ENCODE results near the gene INS.
A peak's percentile ranks its signal among the peaks of the same experiment; 100 is the strongest.

Gene INS

DNA sequence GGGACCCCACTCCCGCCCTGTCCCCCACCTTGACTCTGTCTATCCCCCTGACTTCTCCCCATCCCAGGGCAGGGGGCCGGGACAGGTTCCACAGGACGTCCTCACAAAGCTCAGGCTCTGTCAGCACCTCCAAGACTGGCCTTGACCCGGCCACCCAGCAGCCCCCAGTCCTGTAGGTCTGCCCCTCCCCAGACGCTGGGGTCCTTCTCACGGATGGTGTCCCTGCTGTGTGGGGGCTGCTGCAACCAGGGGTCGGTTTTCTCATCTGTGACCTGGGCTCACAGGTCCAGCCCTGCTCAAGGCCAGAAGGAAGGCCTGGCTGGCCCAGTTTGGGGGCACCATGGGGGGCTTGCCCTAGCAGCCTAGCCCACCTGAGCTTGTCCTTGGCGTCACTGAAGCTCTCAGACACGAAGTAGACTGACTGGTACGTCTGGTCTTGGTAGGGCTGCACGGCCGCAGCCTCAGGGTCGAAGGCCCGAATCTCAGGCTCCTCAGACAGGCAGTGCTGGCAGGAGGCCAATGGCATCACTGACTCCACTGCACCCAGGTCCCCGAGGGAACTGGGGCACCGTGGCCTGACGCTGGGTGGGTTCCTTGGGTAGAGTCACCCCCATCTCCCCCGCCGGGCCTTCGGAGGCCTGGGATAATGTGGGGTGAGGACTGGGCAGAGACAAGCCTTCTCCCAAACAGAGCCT is 4.0 kb upstream of the INS start:
- no peak for DNase-seq (ENCODE audit: low spot score)

DNA sequence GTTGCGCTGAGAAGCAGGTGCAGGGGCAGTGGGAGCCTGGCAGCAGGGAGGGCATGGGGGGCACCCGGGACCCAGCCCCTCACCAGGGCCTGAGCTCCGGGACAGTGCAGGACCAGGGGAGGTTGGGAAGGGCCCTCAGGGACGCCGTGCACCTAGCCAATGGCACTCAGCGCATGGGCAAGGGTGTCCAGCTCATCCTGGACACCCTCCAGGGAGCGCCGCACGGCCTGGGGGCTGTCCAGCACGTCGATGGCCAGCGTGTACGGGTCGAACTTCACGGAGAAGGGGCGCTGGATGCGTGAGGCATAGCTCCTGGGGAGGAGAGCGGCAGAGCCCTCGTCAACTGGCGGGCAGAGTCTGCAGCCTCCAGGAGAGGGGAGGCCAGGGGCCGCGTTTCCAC is 3.1 kb upstream of the INS start:
- no peak for DNase-seq (ENCODE audit: low spot score)

DNA sequence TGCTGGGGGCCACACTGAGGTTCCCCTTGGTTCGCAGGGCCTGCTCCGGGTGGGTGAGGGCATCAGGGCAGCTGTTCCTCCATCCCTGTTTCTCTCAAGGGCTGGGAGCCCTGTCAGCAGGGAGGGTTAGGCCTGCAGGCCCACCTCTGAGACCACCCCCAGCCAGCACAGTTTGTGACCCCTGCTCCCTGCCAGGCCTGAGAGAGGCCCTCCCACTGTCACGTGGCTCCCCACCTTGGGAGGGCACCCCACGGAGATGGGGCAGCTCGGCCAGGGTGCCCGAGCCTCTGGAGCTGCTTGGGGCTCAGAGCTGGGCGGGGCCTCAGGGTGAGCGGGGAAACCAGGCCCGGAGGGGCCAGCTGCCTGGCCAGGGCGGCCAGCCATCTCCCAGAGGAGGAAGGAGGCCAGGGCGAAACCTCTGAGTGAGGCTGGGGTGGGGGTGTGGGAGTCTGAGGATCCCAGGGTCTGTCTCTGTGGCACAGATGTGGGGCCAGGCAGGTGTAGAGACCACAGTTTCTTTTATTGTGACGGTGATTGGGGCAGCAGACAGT is 2.5 kb upstream of the INS start:
- no peak for DNase-seq (ENCODE audit: low spot score)

DNA sequence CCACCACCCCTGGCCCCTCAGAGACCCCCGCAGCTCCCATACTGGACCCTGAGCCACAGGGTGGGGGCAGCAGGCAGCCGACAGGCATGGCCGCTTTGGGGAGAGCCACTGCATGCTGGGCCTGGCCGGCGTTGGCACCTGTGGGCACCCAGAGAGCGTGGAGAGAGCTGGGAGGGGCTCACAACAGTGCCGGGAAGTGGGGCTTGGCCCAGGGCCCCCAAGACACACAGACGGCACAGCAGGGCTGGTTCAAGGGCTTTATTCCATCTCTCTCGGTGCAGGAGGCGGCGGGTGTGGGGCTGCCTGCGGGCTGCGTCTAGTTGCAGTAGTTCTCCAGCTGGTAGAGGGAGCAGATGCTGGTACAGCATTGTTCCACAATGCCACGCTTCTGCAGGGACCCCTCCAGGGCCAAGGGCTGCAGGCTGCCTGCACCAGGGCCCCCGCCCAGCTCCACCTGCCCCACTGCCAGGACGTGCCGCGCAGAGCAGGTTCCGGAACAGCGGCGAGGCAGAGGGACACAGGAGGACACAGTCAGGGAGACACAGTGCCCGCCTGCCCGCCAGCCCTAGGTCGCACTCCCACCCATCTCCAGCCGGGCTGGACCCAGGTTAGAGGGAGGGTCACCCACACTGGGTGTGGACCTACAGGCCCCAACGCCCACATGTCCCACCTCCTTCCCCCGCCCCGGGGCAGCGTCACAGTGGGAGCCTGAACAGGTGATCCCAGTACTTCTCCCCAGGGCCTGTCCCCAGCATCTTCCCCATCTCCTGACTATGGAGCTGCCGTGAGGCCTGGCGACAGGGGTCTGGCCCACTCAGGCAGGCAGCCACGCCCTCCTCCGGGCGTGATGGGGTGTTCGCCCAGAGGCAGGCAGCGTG is 1.2 kb downstream of the INS start:
- no peak for DNase-seq (ENCODE audit: low spot score)

DNA sequence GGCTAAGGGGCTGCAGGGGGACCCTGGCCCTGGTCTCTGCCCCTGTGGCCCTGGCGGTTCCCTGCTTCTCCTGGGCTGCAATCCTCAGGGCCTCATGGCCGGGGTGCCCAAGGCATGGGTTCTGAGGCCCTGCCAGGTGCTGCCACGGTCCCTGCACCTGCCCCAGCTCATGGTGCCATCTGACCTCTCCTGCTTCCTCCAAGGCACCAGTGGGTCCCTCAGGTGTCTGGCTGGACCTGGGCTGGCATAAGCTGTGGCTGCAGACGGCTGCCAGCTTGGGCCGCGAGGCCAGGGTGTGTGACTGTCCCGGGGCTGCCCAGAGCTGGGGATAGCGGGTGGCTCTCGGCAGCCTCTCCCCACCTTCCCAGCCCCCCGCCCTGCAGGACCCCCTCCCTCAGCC is 2.0 kb downstream of the INS start:
- DNase-seq (ENCODE audit: low spot score) = no peak

DNA sequence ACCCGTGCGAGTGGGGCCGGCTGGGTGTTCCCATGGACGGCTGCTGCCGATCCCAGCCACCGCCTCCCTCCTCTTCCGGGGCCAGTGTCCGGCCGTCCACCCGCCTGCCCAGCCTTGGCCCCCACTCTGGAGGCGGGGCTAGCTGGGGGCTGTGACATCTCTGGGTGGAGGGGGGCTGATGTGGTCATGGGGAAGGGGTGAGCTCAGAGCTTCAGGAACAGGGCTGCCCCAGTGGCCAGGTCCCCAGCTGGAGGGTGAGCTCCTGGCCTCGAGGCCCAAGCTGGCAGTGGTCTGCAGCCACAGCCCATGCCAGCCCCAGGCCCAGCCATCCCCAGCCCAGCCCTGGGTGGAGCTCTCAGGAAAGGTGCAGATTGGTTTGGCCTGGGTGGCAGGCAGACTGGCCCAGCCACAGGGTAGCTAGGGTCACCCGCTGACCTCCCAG is 2.7 kb downstream of the INS start:
- no peak for DNase-seq (ENCODE audit: low spot score)

DNA sequence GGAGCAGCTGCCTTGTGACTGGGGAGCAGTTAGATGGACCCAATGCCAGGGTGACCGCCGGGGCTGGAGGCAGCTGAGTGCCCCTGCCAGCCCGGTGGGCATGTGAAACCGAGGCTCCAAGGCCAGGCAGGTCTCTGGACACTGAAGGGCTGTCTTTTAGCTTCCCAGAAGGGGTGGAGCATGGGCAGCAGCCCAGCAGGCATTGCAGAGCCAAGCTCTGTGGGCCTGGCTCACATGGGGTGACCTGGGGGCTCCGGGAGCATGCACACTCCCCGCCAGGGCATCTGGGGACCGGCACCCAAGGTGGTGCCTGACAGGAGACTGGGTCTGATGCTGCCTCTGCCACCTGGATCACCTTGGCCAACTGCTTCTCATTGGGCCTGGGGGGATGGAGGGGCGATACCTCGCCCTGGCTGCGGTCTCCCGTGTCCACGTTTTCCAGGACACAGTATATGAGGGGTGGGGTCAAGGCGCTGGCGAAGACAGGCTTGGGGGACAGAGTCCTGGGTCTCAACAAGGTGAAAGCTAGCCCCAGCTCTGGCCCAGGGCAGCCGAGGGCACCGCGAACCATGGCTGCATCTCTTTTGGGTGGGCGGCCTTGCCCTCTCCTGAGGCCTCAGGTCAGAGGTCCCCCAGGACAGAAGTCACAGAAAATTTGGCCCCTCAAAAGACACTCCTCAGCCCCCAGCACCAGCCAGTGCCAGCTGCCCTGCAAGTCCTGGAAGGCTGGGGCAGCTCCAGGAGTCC is 3.5 kb downstream of the INS start:
- DNase-seq (ENCODE audit: low spot score) = no peak

DNA sequence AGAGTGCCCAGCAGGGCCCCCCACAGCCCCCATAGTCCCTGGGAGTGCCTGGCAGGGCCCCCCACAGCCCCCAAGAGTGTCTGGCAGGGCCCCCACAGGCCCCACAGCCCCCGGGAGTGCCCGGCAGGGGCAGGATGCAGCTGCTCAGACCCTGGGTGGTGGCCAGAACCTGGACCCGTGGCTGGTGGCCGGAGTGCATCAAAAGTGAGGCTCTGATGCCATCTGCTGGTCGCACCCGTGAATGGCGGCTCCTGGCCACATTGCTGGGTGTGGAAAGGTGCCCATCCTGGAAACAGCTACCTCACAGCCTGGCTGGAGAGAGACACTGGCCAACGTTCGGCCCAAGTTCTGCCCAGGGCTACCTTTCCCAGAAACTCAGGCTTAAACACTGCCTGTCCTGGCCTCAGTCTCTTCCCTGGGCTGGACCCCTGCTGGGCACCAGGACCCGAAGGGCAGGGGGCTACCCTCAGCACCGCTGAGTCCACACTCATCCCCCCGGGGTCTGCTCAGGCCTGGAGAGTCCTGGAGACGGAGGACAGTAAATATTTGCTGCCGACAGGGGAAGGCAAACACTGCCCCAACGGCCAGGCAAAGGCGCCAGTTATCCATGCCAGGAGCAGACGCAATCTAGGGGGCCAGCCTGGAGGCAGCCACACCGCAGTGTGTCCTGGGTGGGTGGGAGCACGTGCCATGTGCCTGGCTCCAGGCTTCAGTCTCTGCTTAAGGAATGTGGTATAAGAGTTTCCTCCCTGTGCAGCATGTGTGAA is 4.4 kb downstream of the INS start:
- peak; percentile 92 for DNase-seq (ENCODE audit: low spot score)

DNA sequence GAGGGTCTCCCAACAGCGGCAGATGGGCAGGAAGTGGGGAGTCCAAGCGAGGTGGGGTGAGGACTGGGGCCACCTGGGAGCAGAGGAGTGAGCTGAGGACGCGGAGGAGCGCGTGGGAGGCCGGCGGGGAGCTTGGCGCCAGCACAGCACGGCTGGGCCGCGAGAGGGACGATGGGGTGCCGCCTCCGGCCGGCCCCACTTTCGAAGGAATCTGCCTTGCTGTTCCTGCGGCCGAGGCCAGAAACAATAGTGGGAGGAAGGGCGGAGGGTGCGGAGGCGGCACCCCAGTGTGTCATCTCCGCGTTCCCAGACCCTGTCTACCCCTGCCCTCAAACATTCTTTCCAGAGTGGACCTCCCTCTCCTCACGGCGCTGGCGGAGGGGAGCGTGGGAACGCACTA is 5.5 kb downstream of the INS start:
- DNase-seq (ENCODE audit: low spot score) = no peak

DNA sequence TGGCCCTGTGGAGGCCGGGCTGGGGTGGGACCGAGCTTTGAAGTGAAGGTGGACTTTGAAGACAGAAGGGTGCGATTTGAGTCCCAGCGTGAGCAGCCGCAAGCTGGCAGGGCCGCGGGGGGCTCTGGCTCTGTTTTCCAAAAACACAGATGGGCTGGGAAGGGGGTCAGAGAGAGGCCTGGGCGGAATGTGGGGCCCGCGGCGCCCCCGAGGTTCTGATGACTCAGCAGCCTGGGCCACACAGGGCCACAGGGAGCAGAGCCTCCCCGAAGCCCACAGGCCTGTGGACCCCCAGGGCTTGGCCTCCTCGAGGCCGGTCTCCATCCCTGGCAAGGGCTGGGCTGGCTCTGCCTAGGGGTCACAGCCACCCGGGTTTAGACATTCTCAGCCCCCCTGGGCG is 6.1 kb downstream of the INS start:
- no peak for DNase-seq (ENCODE audit: low spot score)

DNA sequence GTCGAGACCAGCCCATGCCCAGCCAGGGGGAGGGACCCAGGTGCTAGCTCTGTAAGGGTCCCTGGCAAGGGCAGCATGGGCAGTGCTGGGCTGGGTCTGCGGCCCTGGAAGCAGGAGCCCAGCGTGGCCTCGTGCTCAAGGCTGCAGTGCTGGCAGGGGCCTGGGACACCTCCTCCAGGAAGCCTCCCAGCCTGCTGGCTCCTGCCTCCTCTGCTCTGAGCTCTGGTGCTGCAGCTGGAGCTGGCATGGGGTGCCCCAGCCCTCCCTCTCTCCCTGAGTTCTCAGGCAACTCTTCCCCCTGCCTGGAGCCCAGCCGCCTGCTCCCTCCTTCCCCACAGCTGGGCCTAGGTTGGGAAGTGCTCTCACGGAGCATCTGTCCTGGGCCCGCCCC is 6.8 kb downstream of the INS start:
- no peak for DNase-seq (ENCODE audit: low spot score)

DNA sequence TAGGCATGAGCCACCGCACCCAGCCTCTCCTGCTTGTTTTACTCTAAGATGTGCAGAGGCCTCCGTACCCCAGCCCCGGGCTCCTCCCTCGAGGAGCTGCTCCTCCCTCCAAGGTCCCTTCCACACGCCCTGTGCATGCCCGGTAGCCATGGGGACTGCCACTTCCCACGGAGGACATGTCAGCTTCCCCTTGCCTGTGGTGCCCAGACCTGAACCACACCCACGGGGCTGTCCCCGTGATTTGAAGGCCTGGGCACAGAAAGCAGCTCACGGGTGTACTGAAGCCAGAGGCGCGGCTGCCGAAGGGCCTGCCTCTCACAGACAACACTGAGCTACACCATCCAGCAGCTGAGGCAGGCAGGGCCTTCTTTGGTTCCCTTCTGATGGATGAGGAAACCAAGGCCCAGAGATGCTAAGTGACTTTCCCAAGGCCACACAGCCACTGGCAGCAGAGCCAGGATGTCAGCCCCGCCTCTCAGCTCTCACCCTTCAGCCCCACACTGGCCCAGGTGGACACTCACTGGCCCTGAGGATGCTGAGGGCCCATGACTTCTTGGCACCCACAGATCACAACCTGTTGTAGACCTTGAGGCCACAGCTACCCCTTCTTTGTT is 7.3 kb downstream of the INS start:
- DNase-seq (ENCODE audit: low spot score) = no peak

DNA sequence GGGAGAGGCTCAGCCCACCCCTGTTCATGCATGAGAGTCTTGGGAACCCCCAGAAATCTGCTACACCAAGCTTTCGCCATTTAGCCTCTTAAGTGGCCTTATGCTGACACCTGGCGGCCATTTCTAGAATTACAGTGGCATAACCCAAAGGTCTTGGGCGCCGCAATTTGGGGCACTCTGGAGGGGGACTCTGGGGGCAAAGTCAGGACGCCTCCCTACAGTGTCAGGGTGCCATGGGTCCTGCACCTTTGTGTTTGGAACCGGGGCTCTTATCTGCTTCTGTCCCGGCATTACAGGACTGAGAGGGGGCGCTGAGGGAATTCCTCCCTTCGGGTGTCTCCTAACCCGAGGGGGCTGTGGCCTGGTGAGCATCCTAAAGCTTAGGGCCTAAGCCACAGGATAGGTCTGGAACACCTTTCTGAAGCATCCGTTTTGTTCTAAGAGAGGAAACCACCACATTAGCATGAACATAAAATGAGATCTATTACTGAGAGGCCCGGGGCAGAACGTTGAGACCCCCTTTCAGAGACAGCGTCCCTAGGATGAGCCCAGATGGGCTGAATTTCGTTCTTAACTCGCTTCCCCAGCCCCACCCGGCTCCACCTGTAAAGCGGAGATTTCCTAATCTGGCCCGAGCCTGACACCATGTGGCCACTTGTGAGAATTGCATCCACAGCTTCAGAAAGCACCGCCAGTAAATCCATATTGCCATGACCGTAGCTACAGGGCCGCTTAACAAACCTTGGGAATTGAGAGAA is 9.3 kb downstream of the INS start:
- peak; percentile 88 for DNase-seq (ENCODE audit: low spot score)

DNA sequence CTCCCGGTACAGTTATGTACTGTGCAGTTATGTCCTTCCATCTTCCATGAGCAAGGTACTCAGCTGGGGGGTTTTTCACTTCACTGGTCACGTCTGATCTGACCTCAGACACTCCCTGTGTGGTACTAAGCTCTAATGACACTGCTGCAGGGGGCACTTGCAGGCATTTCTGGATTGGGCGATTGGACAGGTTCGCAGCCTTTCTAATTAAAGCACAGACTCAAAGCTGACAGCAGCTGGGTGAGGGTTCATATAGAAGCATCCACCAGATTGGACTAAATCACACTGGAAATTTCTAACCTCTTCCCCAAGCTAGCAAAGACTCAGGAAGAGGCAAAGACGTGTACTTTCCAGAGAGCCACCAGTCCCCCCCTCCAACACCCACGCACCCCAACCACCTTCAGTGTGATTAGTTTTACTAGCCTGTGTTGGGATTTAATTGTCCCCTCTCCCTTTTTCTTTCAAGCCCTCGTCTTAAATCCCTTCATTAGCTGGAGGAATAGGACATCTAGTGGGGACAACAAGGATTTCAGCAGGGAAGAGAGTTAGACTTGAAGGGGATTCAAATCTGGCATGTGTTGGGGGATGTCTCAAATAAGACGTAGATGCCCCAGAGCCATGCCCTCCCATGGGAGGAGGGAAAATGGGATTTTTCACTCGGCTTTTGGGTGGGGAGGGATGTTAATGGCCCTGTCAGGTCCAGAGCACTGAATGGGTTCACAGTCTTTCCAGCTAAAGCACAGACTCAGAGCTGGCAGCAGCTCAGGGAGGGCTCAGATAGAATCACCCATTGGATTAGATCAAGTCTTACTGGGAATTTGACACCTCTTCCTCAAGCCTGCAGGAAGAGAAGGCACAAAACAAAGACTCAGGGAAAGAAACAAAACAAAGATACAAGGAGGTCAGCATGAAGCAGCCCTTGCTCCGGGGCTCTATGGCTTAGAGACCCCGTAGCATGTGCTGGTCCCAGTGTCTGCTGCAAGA is 10.9 kb downstream of the INS start:
- no peak for DNase-seq (ENCODE audit: low spot score)

DNA sequence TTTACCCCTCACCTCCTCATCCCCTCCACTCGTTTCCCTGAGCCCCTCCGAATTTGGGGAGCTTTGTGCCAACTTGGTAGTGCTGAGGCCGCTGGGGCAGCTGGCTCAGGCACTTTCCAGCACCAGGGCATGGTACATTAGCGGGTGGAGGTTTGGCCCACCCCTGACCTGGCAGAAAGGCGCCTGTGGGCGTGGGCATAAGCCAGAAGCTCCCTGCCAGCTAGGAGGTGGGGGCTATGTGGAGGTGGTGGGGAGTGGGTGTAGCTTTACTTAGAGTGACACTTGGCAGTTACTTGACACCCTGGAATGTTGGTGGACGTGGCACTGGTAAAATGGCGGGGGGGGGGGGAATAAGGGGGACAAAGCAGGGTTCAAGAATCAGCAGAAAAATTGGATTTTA is 11.5 kb downstream of the INS start:
- DNase-seq (ENCODE audit: low spot score) = no peak

DNA sequence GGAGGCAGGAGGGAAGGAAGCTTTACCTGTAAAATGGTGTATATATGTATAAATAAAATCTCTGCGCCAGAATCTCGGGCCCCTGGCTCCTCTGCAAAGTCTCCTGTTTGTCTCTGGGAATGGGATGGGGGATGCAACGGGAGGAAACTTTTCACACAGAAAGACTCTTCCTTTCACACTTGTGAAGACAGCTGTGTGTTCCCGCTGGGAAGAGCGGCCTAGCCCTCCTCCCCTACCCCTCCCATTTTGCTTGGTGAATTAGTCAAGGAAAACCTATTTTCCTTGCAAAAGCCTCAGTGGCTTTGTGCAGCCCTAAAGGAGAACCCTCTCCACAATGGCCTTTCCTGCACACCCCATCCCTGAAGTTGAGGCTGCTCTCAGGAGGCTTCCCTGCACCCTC is 12.4 kb downstream of the INS start:
- DNase-seq (ENCODE audit: low spot score) = no peak

DNA sequence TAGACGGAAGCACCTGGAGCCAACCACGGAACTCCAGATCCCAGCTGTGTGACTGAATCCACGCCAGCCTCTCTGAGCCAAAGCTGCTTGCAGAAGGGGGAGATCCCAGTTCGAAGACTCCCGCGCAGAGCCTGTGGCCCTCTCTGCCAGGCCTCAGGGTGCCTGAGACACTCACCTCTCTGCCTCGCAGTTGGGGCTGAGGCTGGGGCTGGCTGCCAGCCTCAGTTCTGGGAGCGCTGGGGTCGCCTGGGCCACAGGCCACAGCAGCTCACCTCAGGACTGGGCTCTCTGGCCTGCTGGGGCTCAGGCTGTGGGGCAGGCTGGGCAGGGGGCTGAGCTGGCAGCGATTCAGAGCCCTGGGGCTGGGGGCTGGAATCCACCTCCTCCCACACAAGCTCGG is 13.6 kb downstream of the INS start:
- DNase-seq (ENCODE audit: low spot score) = no peak

DNA sequence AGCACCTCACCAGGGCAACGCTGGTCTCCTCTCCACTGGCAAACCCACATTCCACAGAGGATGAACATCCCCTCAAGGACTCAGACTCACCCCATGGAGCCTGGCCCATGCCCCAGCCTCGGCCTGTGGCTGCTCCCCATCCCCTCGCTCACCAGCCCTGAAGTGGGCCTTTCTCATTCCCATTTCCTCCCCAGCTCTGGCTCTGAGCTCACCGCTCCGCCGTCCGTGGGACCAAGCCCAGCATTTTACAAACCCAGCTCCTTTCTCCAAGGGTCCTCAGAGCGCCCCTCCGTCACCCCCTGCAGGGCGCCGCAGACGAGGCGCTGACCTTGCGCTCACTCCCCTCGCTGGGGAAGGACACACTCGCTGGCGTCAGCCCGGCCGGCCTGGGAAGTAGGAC is 15.0 kb downstream of the INS start:
- no peak for DNase-seq (ENCODE audit: low spot score)

DNA sequence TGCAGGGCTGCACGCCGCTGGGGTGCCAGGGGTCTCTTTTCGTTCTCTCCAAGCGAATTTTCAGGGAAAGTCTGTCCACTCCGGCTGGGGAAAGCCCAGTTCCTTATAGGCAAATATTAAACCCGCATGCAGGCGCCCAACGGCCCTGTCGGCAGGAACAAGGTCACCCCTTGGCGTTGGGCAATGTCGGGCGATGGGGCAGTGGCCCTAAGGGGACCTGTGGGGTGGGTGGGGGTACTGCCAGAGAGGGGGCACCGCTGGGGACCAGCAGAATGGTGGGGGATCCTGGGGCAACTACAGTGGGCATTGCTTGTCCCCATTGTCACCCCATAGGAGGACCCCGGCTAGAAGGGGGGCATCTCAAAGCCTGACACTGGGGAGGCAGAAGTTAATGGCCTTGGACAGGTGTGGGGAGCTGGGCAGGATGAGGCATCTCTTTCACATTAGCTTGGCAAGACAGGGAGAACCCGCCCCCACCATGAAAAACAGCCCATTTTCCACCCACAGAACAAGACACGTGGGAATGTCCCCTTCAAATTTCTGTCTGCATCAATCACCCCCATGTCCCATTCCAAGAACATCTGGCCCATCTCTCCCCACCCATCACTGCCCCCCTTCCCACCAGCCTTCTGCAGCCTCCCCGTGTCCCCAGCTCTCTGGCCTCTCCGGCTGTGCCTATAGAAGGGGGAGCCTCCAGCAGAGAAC is 16.3 kb downstream of the INS start:
- DNase-seq (ENCODE audit: low spot score) = no peak
